Measurements from ENCODE around the gene ZSWIM2. TPM values are rescaled to one million over a fixed set of nuclear protein-coding genes. Genes with fewer than 3 reads are reported as not detected.

The ZSWIM2 gene
- total RNA-seq, 1 experiment from 2014 or later, result not detected

GRCh38 chr2:186868344-186868743, 19.4 kb upstream of the ZSWIM2 start:
- H3K27me3 Mint-ChIP-seq (ENCODE audit: insufficient read depth, unreplicated experiment), result no peaks in the 10 kb centered on the region
- intact Hi-C loops (cut with micrococcal nuclease), result loop anchor here (10.0 kb wide), 3 partner anchors 266 to 716 kb away; no protein-coding TSS in a partner anchor
- no peaks in the 10 kb centered on the region for H3K4me1 Mint-ChIP-seq (ENCODE audit: insufficient read depth, unreplicated experiment)
- CTCF ChIA-PET, result interaction anchor here (1.9 kb wide), 1 partner anchor 14 kb away, joined by 3 read pairs; no protein-coding TSS in a partner anchor
- DNase-seq (ENCODE audit: unreplicated experiment), result no peak
- BruUV-seq (replicated peaks), result no TSS peak
- no peak overlapping the region for H3K27ac Mint-ChIP-seq (ENCODE audit: low read depth, unreplicated experiment)
- POLR2A ChIA-PET, result no interaction called here
- no peak overlapping the region for H3K4me3 Mint-ChIP-seq (ENCODE audit: unreplicated experiment)
- no peak for TF ChIP-seq CTCF (IDR thresholded peaks at IDR 0.05; ENCODE audit: unreplicated experiment)
- no peaks in the 10 kb centered on the region for H3K9me3 Mint-ChIP-seq (ENCODE audit: unreplicated experiment)
- H3K36me3 Mint-ChIP-seq (ENCODE audit: insufficient read depth, unreplicated experiment), result no peaks in the 10 kb centered on the region

GRCh38 chr2:186862869-186863709, 14.1 kb upstream of the ZSWIM2 start:
- TF ChIP-seq CTCF (IDR thresholded peaks at IDR 0.05; ENCODE audit: unreplicated experiment), result peak; percentile 74
- no peaks in the 10 kb centered on the region for H3K9me3 Mint-ChIP-seq (ENCODE audit: unreplicated experiment)
- intact Hi-C loops (cut with micrococcal nuclease), result loop anchor here (1.0 to 10.0 kb wide), 7 partner anchors 272 to 979 kb away; no protein-coding TSS in a partner anchor
- H3K4me1 Mint-ChIP-seq (ENCODE audit: insufficient read depth, unreplicated experiment), result no peaks in the 10 kb centered on the region
- ChIA-PET POLR2A (interaction anchor here (0.6 to 1.4 kb wide), 2 partner anchors 585 to 615 kb away, joined by 3 to 6 read pairs; partner anchors contain the start of gene CALCRL), CTCF (interaction anchor here (0.6 to 3.3 kb wide), 25 partner anchors 9 to 1660 kb away, joined by 3 to 36 read pairs (median 4); partner anchors contain the start of gene CALCRL)
- no peaks in the 10 kb centered on the region for H3K36me3 Mint-ChIP-seq (ENCODE audit: insufficient read depth, unreplicated experiment)
- DNase-seq (ENCODE audit: unreplicated experiment), result peak; percentile 57
- H3K27ac Mint-ChIP-seq (ENCODE audit: low read depth, unreplicated experiment), result no peak overlapping the region
- H3K4me3 Mint-ChIP-seq (ENCODE audit: unreplicated experiment), result no peak overlapping the region
- no TSS peak for BruUV-seq (replicated peaks)
- H3K27me3 Mint-ChIP-seq (ENCODE audit: insufficient read depth, unreplicated experiment), result no peaks in the 10 kb centered on the region

GRCh38 chr2:186855216-186855615, 6.2 kb upstream of the ZSWIM2 start:
- no peak for TF ChIP-seq CTCF (IDR thresholded peaks at IDR 0.05; ENCODE audit: unreplicated experiment)
- H3K9me3 Mint-ChIP-seq (ENCODE audit: unreplicated experiment), result no peaks in the 10 kb centered on the region
- no peak overlapping the region for H3K27ac Mint-ChIP-seq (ENCODE audit: low read depth, unreplicated experiment)
- peaks cover 11% of the 10 kb centered on the region for H3K36me3 Mint-ChIP-seq (ENCODE audit: insufficient read depth, unreplicated experiment)
- ChIA-PET POLR2A (interaction anchor here (1.3 kb wide), 1 partner anchor 592 kb away, joined by 3 read pairs; the partner anchor contains the start of gene CALCRL), CTCF (interaction anchor here (0.6 to 1.0 kb wide), 2 partner anchors 602 to 1024 kb away, joined by 3 to 4 read pairs; no protein-coding TSS in a partner anchor)
- H3K4me3 Mint-ChIP-seq (ENCODE audit: unreplicated experiment), result no peak overlapping the region
- BruUV-seq (replicated peaks), result no TSS peak
- peaks cover 5% of the 10 kb centered on the region for H3K4me1 Mint-ChIP-seq (ENCODE audit: insufficient read depth, unreplicated experiment)
- no peaks in the 10 kb centered on the region for H3K27me3 Mint-ChIP-seq (ENCODE audit: insufficient read depth, unreplicated experiment)
- intact Hi-C loops (cut with micrococcal nuclease), result no loop called here
- no peak for DNase-seq (ENCODE audit: unreplicated experiment)

GRCh38 chr2:186853951-186854350, 5.0 kb upstream of the ZSWIM2 start:
- ChIA-PET CTCF (interaction anchor here (1.1 to 1.6 kb wide), 3 partner anchors 9 to 599 kb away, joined by 3 to 5 read pairs (median 3); no protein-coding TSS in a partner anchor), POLR2A (interaction anchor here (0.7 to 1.3 kb wide), 2 partner anchors 376 to 594 kb away, joined by 3 read pairs; partner anchors contain the start of gene CALCRL)
- Mint-ChIP-seq H3K4me3 (ENCODE audit: unreplicated experiment) (no peak overlapping the region), H3K27ac (ENCODE audit: low read depth, unreplicated experiment) (no peak overlapping the region), H3K36me3 (ENCODE audit: insufficient read depth, unreplicated experiment) (peaks cover 11% of the 10 kb centered on the region), H3K27me3 (ENCODE audit: insufficient read depth, unreplicated experiment) (no peaks in the 10 kb centered on the region), H3K4me1 (ENCODE audit: insufficient read depth, unreplicated experiment) (peaks cover 13% of the 10 kb centered on the region), H3K9me3 (ENCODE audit: unreplicated experiment) (no peaks in the 10 kb centered on the region)
- no peak for TF ChIP-seq CTCF (IDR thresholded peaks at IDR 0.05; ENCODE audit: unreplicated experiment)
- BruUV-seq (replicated peaks), result no TSS peak
- no peak for DNase-seq (ENCODE audit: unreplicated experiment)
- intact Hi-C loops (cut with micrococcal nuclease), result no loop called here
